ENCODE data around the gene TGFBR1. TPM values are rescaled to one million over a fixed set of nuclear protein-coding genes. Genes with fewer than 3 reads are reported as not detected.

Gene TGFBR1
- total RNA-seq = 25.5 and 38.3 TPM in 2 replicates

DNA sequence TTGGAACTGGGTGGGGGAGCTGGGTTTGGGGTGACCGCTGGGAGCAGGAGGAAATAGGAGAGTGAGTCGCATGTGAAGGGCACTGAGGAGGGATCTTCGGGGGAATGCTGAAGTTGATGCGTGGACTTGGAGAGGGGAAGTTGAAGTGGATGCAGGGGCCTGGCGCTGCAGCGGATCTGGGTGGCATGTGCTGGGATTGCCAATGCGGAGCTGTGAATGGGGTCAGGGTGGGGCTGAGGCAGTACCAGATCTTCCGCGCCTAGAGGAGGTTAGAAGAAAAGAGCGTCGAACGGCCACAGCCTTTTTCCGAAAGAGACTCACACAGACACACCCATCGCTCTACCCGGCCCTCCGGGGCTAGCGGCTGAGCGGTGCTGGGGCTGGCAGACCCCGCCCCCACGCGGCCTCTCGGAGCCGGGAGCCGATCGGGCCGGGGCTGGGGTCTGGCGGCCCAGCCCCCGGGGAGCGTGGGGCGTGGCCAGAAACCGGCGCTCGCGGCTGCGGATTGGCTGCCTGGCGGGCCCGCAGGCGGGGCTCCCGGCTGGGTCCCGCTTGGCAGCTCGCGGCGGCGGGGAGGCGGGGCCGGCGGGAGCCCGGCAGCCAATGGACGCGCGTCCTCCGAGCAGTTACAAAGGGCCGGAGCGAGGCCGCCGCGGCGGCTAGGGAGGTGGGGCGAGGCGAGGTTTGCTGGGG is at the start of gene TGFBR1:
TGFBR1 (plus strand) TSS at position 655 of the 693 bp plus-strand sequence. CDS start 93 bp downstream, outside the sequence.

Other genes starting within 250 kb of the TGFBR1 start
- 1.1 and 69.5 TPM in 2 replicates for gene COL15A1, start 161.2 kb upstream of the TGFBR1 start, total RNA-seq
- 30.3 and 36.3 TPM in 2 replicates for gene ALG2, start 116.8 kb downstream of the TGFBR1 start, total RNA-seq
- 56.4 and 77.2 TPM in 2 replicates for gene SEC61B, start 117.2 kb downstream of the TGFBR1 start, total RNA-seq